GM10248 (cell line): ENCODE data around the gene UBE4B.
"Not testable (repeated sequence)": the region's sequence is repeated elsewhere in the genome, so short reads cannot be mapped to it uniquely, and the experiment has no call there.

ENCODE experiments used
- CTCF ChIA-PET: fragments of 300-600 bp; sonication (Branson Sonifier 250); formaldehyde crosslinking; extraction: SDS; loops from one replicate; lab custom pipeline; 2021; ENCODE audit warnings: antibody characterized with exemption; lab: Yijun Ruan, JAX
- POLR2A ChIA-PET: fragments of 350-650 bp; sonication (Branson Sonifier 250); formaldehyde crosslinking; extraction: SDS; loops from one replicate; lab custom pipeline; 2020; ENCODE audit warnings: antibody characterized with exemption; lab: Yijun Ruan, JAX
- DNase-seq: peaks from one replicate; pipeline ENCODE4 v3.0.0; 2012; ENCODE audit errors: extremely low spot score
- TF ChIP-seq, protein P1 (sequence below): IDR thresholded peaks from 2 replicates; pipeline ENCODE4 v1.5.1; 2012; ENCODE audit warnings: mild to moderate bottlenecking, low read depth; ENCODE audit errors: extremely low read depth, missing control alignments, control extremely low read depth

Gene UBE4B

DNA sequence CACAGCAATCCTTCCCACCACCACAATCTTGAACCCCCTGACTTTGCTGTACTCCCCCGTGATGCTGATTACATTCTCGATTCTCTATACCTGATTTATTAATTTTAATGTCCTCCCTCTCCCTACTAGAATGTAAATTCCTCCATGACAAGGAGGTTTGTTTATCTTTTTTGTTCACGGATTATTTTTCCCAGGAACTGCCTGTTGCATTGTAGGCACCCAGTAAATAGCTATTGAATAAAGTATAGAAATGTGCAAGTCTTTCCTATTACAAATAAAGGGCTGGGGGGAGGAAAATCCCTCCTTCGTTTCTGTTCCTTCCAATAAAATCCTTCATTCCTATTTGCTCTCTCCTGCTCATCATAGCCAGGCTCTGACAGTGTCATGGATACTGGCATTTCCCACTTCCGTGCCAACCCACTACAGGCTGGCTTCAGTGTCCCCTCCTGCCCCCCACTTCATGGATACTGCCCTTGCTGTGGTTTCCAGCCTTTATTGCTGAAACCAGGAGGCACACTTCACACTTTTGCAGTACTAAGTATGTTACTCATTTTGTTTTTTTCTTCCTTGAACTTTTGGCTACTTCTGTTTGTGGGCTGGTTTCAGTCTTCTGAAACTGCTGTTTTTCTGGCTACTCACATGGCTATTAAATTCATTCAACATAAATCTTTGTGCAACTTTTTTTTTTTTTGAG, 185.1 kb downstream of the UBE4B start:
- ChIA-PET POLR2A (interaction anchor here (0.5 kb wide), 1 partner anchor 178 kb away, joined by 3 read pairs; no protein-coding TSS in a partner anchor), CTCF (interaction anchor here (1.0 to 1.3 kb wide), 2 partner anchors 8 to 212 kb away, joined by 3 to 13 read pairs; partner anchors contain the start of gene KIF1B)
- no peak for DNase-seq
- TF ChIP-seq, protein P1, sequence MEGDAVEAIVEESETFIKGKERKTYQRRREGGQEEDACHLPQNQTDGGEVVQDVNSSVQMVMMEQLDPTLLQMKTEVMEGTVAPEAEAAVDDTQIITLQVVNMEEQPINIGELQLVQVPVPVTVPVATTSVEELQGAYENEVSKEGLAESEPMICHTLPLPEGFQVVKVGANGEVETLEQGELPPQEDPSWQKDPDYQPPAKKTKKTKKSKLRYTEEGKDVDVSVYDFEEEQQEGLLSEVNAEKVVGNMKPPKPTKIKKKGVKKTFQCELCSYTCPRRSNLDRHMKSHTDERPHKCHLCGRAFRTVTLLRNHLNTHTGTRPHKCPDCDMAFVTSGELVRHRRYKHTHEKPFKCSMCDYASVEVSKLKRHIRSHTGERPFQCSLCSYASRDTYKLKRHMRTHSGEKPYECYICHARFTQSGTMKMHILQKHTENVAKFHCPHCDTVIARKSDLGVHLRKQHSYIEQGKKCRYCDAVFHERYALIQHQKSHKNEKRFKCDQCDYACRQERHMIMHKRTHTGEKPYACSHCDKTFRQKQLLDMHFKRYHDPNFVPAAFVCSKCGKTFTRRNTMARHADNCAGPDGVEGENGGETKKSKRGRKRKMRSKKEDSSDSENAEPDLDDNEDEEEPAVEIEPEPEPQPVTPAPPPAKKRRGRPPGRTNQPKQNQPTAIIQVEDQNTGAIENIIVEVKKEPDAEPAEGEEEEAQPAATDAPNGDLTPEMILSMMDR: no peak

DNA sequence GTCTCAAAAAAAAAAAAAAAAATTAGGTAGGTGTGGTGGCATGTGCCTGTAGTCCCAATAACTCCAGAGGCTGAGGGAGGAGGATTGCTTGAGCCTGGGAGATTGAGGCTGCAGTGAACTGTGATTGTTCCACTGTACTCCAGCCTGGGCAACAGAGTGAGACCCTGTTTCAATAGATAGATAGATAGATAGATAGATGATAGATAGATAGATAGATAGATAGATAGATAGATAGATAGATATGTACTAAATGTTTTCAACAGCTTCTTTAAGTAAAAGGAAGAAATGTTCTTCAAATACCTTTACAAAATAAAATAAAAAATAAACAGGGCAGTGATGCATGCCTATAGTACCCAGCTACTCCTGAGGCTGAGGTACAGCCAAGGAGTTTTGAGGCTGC, 187.4 kb downstream of the UBE4B start:
- DNase-seq: no peak
- TF ChIP-seq, protein P1: no peak
- CTCF ChIA-PET: interaction anchor here (2.7 kb wide), 1 partner anchor 11 kb away, joined by 24 read pairs; the partner anchor contains the start of gene KIF1B
- POLR2A ChIA-PET: interaction anchor here (0.9 kb wide), 1 partner anchor 10 kb away, joined by 3 read pairs; the partner anchor contains the start of gene KIF1B

GRCh38 chr1:10220657-10221056, 187.9 kb downstream of the UBE4B start:
- DNase-seq: not testable (repeated sequence)
- CTCF ChIA-PET: interaction anchor here (1.3 to 2.7 kb wide), 2 partner anchors 8 to 11 kb away, joined by 6 to 24 read pairs; partner anchors contain the start of gene KIF1B
- POLR2A ChIA-PET: interaction anchor here (0.9 kb wide), 1 partner anchor 10 kb away, joined by 3 read pairs; the partner anchor contains the start of gene KIF1B

DNA sequence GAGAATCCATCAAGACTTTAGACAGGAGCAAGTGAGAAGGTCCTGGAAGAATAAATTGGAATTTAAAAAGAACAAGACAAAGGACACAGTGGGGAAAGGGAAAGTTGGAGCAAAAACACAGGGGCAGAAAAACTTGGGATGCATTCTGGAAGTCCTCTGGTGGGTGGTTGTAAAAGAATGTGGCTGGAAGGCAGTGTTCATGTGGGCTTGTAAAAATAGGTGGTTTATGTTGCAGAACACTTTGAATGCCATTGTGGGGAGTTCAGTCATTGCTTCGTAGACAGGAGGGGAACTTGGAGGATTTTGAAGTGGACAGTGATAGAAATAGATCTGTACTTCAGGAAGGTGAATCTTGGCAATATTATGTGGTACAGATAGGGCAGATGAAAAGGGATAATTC, 192.8 kb downstream of the UBE4B start:
- ChIA-PET CTCF (interaction anchor here (0.9 to 3.5 kb wide), 4 partner anchors 16 to 119 kb away, joined by 3 to 23 read pairs (median 9); partner anchors contain the start of gene KIF1B), POLR2A (interaction anchor here (0.6 kb wide), 1 partner anchor 34 kb away, joined by 3 read pairs; no protein-coding TSS in a partner anchor)
- DNase-seq: no peak
- TF ChIP-seq, protein P1: no peak

DNA sequence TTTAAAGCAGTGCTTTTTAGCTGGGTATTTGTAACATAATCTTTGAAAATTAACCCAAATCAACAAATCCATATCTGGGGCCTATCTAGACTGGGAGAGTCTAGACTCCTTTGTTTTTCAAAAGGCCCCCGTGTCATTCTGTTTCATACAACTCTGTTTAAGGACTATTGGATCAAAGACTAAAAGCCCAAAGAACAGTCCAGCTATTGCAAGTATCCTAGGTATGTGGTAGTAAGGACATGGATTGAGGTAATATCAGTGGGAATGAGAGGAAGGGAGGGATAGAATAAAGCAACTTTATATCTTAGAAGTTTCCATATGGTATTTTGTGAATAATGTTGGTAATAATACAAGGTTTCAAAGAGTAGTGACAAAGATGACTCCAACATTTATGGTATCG, 195.8 kb downstream of the UBE4B start:
- POLR2A ChIA-PET: no interaction called here
- TF ChIP-seq, protein P1: no peak
- CTCF ChIA-PET: interaction anchor here (0.7 to 3.5 kb wide), 4 partner anchors 8 to 106 kb away, joined by 3 to 23 read pairs (median 4); partner anchors contain the start of gene KIF1B

GRCh38 chr1:10229903-10230302, 197.1 kb downstream of the UBE4B start:
- ChIA-PET POLR2A (no interaction called here), CTCF (no interaction called here)
- TF ChIP-seq, protein P1: no peak
- DNase-seq: no peak

More for the DNA sequence above, 195.8 kb downstream of the UBE4B start:
- DNase-seq: no peak
